GM12878 (cell line): Measurements from ENCODE around the gene FRMD5. TPM values are rescaled to one million over a fixed set of nuclear protein-coding genes. Genes with fewer than 3 reads are reported as not detected.

Experiments
- ATAC-seq: fragments of 200-7000 bp; cut with Tn5 transposase; 3 replicates; pipeline ENCODE4 v1.9.1; 2020; ENCODE audit warnings: mild to moderate bottlenecking, moderate library complexity
- BruUV-seq: library from RNA; stranded (reverse); fragments of 400-500 nt; replicated peaks from 2 replicates; lab custom pipeline; 2021; lab: Mats Ljungman, UMichigan
- CTCF ChIA-PET: fragments of 300-600 bp; sonication (Branson Sonifier 250); formaldehyde crosslinking; extraction: SDS; loops from one replicate; lab custom pipeline; 2021; ENCODE audit warnings: inconsistent platforms; lab: Yijun Ruan, JAX
- POLR2A ChIA-PET: fragments of 350-600 bp; formaldehyde crosslinking; extraction: SDS; loops from one replicate; lab custom pipeline; 2021; ENCODE audit warnings: inconsistent platforms; lab: Charles Lee
- RAD21 ChIA-PET: fragments of 300-600 bp; sonication (Branson Sonifier 250); formaldehyde crosslinking; loops from one replicate; lab custom pipeline; 2023; ENCODE audit warnings: antibody characterized with exemption; ENCODE audit not compliant: unreplicated experiment; lab: Charles Lee
- SMC1A ChIA-PET: fragments of 300-600 bp; sonication (Branson Sonifier 250); formaldehyde crosslinking; loops from one replicate; lab custom pipeline; 2023; ENCODE audit not compliant: unreplicated experiment, uncharacterized antibody; lab: Charles Lee
- DNase-seq: peaks from one replicate; pipeline ENCODE4 v3.0.0-alpha.2; 2011; ENCODE audit warnings: low read depth, low spot score
- FAIRE-seq: peaks from 3 replicates; lab custom pipeline; 2011; peaks lifted over from hg19 to GRCh38; lab: Jason Lieb, UNC
- H2AFZ ChIP-seq: 2 replicates; pipeline ENCODE4 v1.6.0; 2011; ENCODE audit warnings: low read depth, low read length, control low read depth; ENCODE audit not compliant: control insufficient read depth
- H3K27ac ChIP-seq: 2 replicates; pipeline ENCODE4 v1.5.1; 2011; ENCODE audit warnings: control low read depth; ENCODE audit not compliant: control insufficient read depth, insufficient read depth
- H3K27me3 ChIP-seq, 2 experiments: replicated peaks in 1 of 2; 2 replicates each; pipeline versions ENCODE4 v1.6.0 to v1.6.1; 2011; ENCODE audit warnings: low read length in 1 of 2; ENCODE audit not compliant: control insufficient read depth in 2 of 2, insufficient read depth in 2 of 2
- H3K36me3 ChIP-seq, 2 experiments: 2 replicates each; pipeline ENCODE4 v1.5.1; 2011; ENCODE audit warnings: low read length in 1 of 2; ENCODE audit not compliant: control insufficient read depth in 2 of 2, insufficient read depth in 2 of 2
- H3K4me1 ChIP-seq: 2 replicates; pipeline ENCODE4 v1.6.1; 2011; ENCODE audit warnings: mild to moderate bottlenecking, low read length, moderate library complexity, mixed read lengths; ENCODE audit not compliant: control insufficient read depth, insufficient read depth
- H3K4me2 ChIP-seq: 2 replicates; pipeline ENCODE4 v1.6.0; 2011; ENCODE audit warnings: control low read depth; ENCODE audit not compliant: control insufficient read depth, insufficient read depth
- H3K4me3 ChIP-seq: fragments of 200-600 bp; sonication (generic); 2 replicates; pipeline ENCODE4 v1.5.1; 2016
- H3K79me2 ChIP-seq: 2 replicates; pipeline ENCODE4 v1.6.0; 2011; ENCODE audit warnings: low read length; ENCODE audit not compliant: control insufficient read depth, insufficient read depth
- H3K9ac ChIP-seq: 2 replicates; pipeline ENCODE4 v1.8.0; 2011; ENCODE audit warnings: low read length, control low read depth, mixed read lengths; ENCODE audit not compliant: control insufficient read depth, insufficient read depth
- H3K9me3 ChIP-seq: replicated peaks from 3 replicates; pipeline ENCODE4 v1.5.1; 2011; ENCODE audit warnings: mild to moderate bottlenecking, low read length; ENCODE audit not compliant: control insufficient read depth, insufficient read depth
- H4K20me1 ChIP-seq: 2 replicates; pipeline ENCODE4 v1.6.0; 2011; ENCODE audit not compliant: control insufficient read depth, insufficient read depth
- BMI1 ChIP-seq: fragments of 450-650 bp; IDR thresholded peaks from 2 replicates; pipeline ENCODE4 v1.6.1; 2016; ENCODE audit warnings: mild to moderate bottlenecking, moderate library complexity, borderline replicate concordance
- CBX5 ChIP-seq: sonication (generic); IDR thresholded peaks from 2 replicates; pipeline ENCODE4 v1.6.1; 2016; ENCODE audit warnings: low read depth, moderate library complexity, mild to moderate bottlenecking, inconsistent platforms
- CEBPB ChIP-seq, 2 experiments: fragments of 150-350 bp in 1 of 2; IDR thresholded peaks; 2 replicates each; pipeline ENCODE4 v1.6.1; 2012 to 2014; ENCODE audit warnings: low read depth in 2 of 2, low read length in 2 of 2, borderline replicate concordance in 1 of 2, inconsistent platforms in 1 of 2
- CHD2 ChIP-seq: IDR thresholded peaks from 2 replicates; pipeline ENCODE4 v1.6.1; 2011; ENCODE audit warnings: low read depth, low read length, improper control_type of control experiment, borderline replicate concordance
- CREB1 ChIP-seq: IDR thresholded peaks from 2 replicates; pipeline ENCODE4 v1.6.1; 2012; ENCODE audit warnings: low read depth, mild to moderate bottlenecking, inconsistent platforms
- GATAD2B ChIP-seq: fragments of 450-650 bp; conservative IDR thresholded peaks from 2 replicates; pipeline ENCODE4 v1.6.1; 2017; ENCODE audit warnings: low read depth, mild to moderate bottlenecking, moderate library complexity
- HCFC1 ChIP-seq: fragments of 150-350 bp; IDR thresholded peaks from 2 replicates; pipeline ENCODE4 v1.6.1; 2014; ENCODE audit warnings: low read length
- PML ChIP-seq: IDR thresholded peaks from 2 replicates; pipeline ENCODE4 v1.6.1; 2012; ENCODE audit warnings: low read length, inconsistent platforms
- RAD21 ChIP-seq: IDR thresholded peaks from 2 replicates; pipeline ENCODE4 v1.6.1; 2011; ENCODE audit warnings: mild to moderate bottlenecking, low read depth, low read length, moderate library complexity; ENCODE audit not compliant: insufficient read depth
- RUNX3 ChIP-seq: IDR thresholded peaks from 2 replicates; pipeline ENCODE4 v1.6.1; 2012; ENCODE audit warnings: low read length, inconsistent platforms
- SPI1 ChIP-seq: IDR thresholded peaks from 2 replicates; pipeline ENCODE4 v1.6.1; 2011; ENCODE audit warnings: low read depth, mild to moderate bottlenecking, low read length, moderate library complexity, borderline replicate concordance; ENCODE audit not compliant: insufficient read depth
- TBL1XR1 ChIP-seq: IDR thresholded peaks from 2 replicates; pipeline ENCODE4 v1.6.1; 2012; ENCODE audit warnings: low read depth, low read length, improper control_type of control experiment
- WRNIP1 ChIP-seq: IDR thresholded peaks from 2 replicates; pipeline ENCODE4 v1.6.1; 2011; ENCODE audit warnings: low read depth, low read length, improper control_type of control experiment, borderline replicate concordance
- whole genome bisulfite sequencing: methylation state at CpG from one replicate; pipeline ENCODE4 v1.1.6; 2016; ENCODE audit warnings: low lambda C conversion rate; ENCODE audit not compliant: insufficient replicate concordance, insufficient coverage; ENCODE audit errors: missing lambda C conversion rate; 5-methylcytosine and 5-hydroxymethylcytosine counted together
- in situ Hi-C: fragments of 300-500 bp; cut with MboI; formaldehyde crosslinking; loops from 9 replicates; pipeline ENCODE4 v1.14.3; 2018; ENCODE audit warnings: mixed read lengths
- intact Hi-C: fragments of 100-400 bp; cut with micrococcal nuclease; formaldehyde crosslinking; loops from one replicate; pipeline ENCODE4 v1.14.2; 2022; ENCODE audit not compliant: unreplicated experiment
- polyA plus RNA-seq, 11 experiments: library from polyadenylated mRNA; depleted of rRNA in 4 of 11; unstranded in 6 of 11; stranded (reverse) in 5 of 11; fragments of >200 nt; fragmentation: Nextera tagmentation in 4 of 11; fragmentation: Illumina TruSeq in 1 of 11; extraction: Ambion mirVana in 4 of 11; extraction: Trizol in 1 of 11; gene quantifications; 1 replicate in 1 of 11; 2 replicates in 10 of 11; pipeline versions ENCODE4 v1.2.1 to v1.2.3, GENCODE V29; 2011 to 2016; ENCODE audit warnings: inconsistent platforms in 2 of 11, missing spikeins in 2 of 11, low read depth in 1 of 11
- total RNA-seq, 4 experiments: library from RNA; depleted of rRNA in 3 of 4; stranded (reverse); fragments of >200 nt in 3 of 4; fragmentation: Illumina TruSeq in 1 of 4; extraction: Trizol in 1 of 4; gene quantifications; 2 replicates each; pipeline versions ENCODE4 v1.2.1 to v1.2.3, GENCODE V29; 2013 to 2021
- TF ChIP-seq, protein P1 (sequence below): fragments of 150-350 bp; IDR thresholded peaks from 2 replicates; pipeline ENCODE4 v1.6.1; 2016; ENCODE audit warnings: low read depth, low read length
- TF ChIP-seq, protein P2 (sequence below): IDR thresholded peaks from 2 replicates; pipeline ENCODE4 v1.6.1; 2012; ENCODE audit warnings: mild to moderate bottlenecking, low read depth, low read length
- TF ChIP-seq, protein P3 (sequence below): fragments of 450-650 bp; IDR thresholded peaks from 2 replicates; pipeline ENCODE4 v1.6.1; 2017; ENCODE audit warnings: borderline replicate concordance

Gene FRMD5
- total and polyA plus RNA-seq, 10 of the 15 experiments (the other 5 are each of a cell fraction or from before 2014, with no cell fraction given) = 0.26 to 6.4 (median 0.68) TPM; not detected in 1

DNA sequence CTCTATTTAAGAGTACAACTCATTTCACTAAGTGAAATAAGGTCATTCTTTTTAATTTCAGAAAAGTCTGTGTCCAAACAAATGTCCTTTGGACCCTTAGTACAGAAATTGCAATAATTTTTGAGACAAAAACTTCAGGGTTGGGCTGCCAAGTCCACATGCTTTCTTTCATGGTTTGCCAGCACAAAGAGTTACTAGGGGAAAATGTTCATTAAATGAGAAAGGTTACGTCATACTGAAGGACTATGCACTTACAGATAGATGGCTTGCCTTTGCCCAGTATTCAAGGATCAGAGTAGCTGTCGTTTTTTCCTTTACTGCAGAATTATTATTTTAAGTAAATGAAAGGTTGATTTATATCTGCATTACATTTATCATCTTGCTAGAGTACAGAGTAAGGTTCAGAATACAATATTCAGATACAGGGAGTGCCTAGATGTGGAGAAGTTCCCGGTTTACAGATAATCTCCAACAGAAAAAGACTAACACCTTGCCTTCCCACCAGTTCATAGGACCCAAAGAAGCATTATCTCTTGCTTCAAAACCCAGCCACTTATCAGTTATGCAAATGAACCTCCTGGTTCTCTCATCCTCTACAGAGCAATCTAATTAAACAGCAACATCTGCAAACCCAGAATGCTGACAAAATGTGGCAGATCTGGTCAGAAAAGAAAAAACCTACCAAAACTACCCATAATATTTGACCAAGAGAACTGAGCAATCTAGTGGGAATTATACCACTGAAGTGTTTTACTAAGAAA, 179.3 kb downstream of the FRMD5 start:
- SMC1A ChIA-PET = interaction anchor here (1.8 kb wide), 1 partner anchor 9 kb away, joined by 5 read pairs; no protein-coding TSS in a partner anchor
- no TSS peak for BruUV-seq
- H3K4me2 ChIP-seq = no peak overlapping the region
- no peak overlapping the region for H3K4me3 ChIP-seq
- CTCF ChIA-PET = no interaction called here
- H3K4me1 ChIP-seq = no peaks in the 10 kb centered on the region
- H3K9me3 ChIP-seq = no peaks in the 10 kb centered on the region
- POLR2A ChIA-PET = no interaction called here
- no peaks in the 10 kb centered on the region for H4K20me1 ChIP-seq
- H3K27ac ChIP-seq = no peak overlapping the region
- no peak overlapping the region for H3K9ac ChIP-seq
- no peaks in the 10 kb centered on the region for H3K36me3 ChIP-seq
- H3K27me3 ChIP-seq = no peaks in the 10 kb centered on the region
- FAIRE-seq = no peak
- WGBS = 55% methylated on average over 3 of the region's 3 CpGs
- intact Hi-C loops (no loop called here), in situ Hi-C loops (no loop called here)
- no peak overlapping the region for H2AFZ ChIP-seq
- DNase-seq = no peak
- RAD21 ChIA-PET = no interaction called here
- H3K79me2 ChIP-seq = no peaks in the 10 kb centered on the region
- no peak for ATAC-seq
- TF ChIP-seq BMI1 (no peak), TBL1XR1 (no peak), CHD2 (no peak), CBX5 (no peak), HCFC1 (no peak), CREB1 (no peak), RUNX3 (no peak), PML (no peak), WRNIP1 (no peak), CEBPB (IDR thresholded peaks at IDR 0.05; ENCODE audit: borderline replicate concordance in 1 of 2, low read depth in 2 of 2, low read length in 2 of 2) (no peak), RAD21 (no peak), SPI1 (no peak), GATAD2B (no peak)
- TF ChIP-seq, protein P1, sequence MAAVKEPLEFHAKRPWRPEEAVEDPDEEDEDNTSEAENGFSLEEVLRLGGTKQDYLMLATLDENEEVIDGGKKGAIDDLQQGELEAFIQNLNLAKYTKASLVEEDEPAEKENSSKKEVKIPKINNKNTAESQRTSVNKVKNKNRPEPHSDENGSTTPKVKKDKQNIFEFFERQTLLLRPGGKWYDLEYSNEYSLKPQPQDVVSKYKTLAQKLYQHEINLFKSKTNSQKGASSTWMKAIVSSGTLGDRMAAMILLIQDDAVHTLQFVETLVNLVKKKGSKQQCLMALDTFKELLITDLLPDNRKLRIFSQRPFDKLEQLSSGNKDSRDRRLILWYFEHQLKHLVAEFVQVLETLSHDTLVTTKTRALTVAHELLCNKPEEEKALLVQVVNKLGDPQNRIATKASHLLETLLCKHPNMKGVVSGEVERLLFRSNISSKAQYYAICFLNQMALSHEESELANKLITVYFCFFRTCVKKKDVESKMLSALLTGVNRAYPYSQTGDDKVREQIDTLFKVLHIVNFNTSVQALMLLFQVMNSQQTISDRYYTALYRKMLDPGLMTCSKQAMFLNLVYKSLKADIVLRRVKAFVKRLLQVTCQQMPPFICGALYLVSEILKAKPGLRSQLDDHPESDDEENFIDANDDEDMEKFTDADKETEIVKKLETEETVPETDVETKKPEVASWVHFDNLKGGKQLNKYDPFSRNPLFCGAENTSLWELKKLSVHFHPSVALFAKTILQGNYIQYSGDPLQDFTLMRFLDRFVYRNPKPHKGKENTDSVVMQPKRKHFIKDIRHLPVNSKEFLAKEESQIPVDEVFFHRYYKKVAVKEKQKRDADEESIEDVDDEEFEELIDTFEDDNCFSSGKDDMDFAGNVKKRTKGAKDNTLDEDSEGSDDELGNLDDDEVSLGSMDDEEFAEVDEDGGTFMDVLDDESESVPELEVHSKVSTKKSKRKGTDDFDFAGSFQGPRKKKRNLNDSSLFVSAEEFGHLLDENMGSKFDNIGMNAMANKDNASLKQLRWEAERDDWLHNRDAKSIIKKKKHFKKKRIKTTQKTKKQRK = no peak
- TF ChIP-seq, protein P2, sequence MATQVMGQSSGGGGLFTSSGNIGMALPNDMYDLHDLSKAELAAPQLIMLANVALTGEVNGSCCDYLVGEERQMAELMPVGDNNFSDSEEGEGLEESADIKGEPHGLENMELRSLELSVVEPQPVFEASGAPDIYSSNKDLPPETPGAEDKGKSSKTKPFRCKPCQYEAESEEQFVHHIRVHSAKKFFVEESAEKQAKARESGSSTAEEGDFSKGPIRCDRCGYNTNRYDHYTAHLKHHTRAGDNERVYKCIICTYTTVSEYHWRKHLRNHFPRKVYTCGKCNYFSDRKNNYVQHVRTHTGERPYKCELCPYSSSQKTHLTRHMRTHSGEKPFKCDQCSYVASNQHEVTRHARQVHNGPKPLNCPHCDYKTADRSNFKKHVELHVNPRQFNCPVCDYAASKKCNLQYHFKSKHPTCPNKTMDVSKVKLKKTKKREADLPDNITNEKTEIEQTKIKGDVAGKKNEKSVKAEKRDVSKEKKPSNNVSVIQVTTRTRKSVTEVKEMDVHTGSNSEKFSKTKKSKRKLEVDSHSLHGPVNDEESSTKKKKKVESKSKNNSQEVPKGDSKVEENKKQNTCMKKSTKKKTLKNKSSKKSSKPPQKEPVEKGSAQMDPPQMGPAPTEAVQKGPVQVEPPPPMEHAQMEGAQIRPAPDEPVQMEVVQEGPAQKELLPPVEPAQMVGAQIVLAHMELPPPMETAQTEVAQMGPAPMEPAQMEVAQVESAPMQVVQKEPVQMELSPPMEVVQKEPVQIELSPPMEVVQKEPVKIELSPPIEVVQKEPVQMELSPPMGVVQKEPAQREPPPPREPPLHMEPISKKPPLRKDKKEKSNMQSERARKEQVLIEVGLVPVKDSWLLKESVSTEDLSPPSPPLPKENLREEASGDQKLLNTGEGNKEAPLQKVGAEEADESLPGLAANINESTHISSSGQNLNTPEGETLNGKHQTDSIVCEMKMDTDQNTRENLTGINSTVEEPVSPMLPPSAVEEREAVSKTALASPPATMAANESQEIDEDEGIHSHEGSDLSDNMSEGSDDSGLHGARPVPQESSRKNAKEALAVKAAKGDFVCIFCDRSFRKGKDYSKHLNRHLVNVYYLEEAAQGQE = no peak
- TF ChIP-seq, protein P3, sequence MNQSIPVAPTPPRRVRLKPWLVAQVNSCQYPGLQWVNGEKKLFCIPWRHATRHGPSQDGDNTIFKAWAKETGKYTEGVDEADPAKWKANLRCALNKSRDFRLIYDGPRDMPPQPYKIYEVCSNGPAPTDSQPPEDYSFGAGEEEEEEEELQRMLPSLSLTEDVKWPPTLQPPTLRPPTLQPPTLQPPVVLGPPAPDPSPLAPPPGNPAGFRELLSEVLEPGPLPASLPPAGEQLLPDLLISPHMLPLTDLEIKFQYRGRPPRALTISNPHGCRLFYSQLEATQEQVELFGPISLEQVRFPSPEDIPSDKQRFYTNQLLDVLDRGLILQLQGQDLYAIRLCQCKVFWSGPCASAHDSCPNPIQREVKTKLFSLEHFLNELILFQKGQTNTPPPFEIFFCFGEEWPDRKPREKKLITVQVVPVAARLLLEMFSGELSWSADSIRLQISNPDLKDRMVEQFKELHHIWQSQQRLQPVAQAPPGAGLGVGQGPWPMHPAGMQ = no peak
